ENCODE measurements around the gene DCAF11.

Gene DCAF11

DNA sequence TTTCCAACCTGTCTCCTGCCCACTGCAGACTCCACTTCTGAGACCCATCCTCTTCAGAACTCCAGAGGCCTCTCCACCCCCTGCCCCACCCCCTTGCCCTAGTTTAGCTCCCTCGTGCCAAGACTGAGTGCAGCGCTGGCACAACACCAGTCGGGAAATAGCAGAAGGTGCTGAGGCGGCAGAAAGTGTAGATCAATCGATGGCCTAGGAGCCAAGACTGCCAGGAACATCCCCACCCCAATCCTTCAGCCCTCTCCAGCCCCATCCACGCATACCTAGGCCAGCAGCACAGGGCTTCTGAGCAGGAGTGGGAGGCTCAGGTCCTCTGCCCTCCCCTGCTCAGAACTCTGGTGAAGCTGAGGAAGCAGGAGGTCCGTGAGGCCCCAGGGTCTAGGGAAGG is 42.1 kb upstream of the DCAF11 start:
- no peak for DNase-seq (ENCODE audit: low read depth in 1 of 2, low spot score in 1 of 2)
- no peak for TF ChIP-seq JUND (IDR thresholded peaks at IDR 0.05; ENCODE audit: low read depth)
- in situ Hi-C loops (cut with HindIII; ENCODE audit: low pct_unique_long_range_greater_than_20kb, low sequenced_read_pairs), result no loop called here

DNA sequence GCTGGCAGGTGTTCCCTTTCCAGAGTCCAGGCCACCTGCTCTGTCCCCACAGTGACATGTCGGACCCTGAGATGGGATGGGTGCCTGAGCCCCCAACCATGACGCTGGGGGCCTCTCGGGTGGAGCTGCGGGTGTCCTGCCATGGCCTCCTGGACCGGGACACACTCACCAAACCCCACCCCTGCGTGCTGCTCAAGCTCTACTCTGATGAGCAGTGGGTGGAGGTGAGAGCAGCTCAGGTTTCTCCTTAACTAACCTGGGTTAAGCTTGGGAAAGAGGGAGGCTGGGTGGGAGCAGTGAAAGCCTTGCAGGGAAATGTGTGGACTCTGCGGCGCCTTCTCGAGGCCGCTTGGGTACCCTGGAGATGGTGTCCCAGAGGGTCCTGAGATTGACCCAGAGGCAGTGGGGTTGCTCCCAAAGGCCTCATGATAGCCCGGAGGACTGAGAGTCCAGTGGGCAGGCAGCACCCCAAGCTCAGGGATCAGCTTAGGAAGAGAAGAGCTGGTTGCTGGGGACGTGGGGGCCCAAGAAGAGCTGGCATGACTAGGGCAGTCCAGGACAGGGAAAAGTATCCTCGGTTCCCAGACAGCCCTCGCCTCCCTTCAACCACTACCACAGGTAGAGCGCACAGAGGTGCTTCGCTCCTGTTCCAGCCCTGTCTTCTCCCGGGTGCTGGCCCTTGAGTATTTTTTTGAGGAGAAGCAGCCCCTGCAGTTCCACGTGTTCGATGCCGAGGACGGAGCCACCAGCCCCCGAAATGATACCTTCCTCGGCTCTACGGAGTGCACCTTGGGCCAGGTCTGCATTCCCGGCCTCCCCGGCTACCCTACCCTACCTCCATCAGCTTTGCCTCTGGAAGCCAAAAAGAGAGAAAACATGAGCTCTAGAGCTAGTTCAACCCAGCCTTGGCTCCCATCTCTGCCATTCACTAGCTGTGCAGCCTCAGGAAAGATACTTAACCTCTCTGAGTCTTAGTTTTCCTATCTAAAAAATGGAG is 41.4 kb upstream of the DCAF11 start:
- in situ Hi-C loops (cut with HindIII; ENCODE audit: low pct_unique_long_range_greater_than_20kb, low sequenced_read_pairs), result no loop called here
- DNase-seq (ENCODE audit: low read depth in 1 of 2, low spot score in 1 of 2), result no peak
- no peak for TF ChIP-seq JUND (IDR thresholded peaks at IDR 0.05; ENCODE audit: low read depth)

DNA sequence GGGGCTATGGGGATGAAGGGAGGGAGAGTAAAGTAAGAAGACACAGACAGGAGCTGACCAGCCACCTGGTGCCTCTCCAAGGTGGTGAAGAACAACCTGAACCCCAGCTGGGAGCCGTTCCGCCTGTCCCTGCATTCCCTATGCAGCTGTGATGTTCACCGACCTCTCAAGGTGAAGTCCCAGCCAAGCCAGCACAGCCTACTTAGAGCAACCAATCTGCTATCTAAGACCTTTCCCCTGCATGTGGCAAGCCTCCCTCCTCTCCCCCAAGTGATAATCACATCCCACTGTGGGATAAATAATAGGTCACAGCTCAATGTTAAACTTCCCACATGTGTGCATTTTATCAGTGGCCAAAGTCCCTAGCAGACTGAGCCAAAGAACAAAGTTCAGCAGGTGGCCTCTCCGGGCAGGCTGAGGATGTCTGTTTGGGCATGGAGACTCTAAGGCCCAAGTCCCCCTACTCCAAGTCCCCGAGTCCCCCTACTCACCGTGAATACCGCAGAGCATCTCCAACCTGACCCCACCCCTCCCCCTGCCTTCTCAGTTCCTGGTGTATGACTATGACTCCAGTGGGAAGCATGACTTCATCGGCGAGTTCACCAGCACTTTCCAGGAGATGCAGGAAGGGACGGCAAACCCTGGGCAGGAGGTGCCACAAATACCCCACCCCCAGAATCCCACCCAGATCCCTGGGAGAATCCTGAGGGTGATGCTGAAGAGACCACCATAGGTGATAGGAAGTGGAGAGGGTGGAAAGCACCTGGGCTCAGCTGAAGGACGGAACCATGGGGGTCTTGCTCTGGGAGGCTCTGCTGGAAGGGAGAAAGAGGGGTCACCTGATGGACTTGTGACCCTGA is 39.7 kb upstream of the DCAF11 start:
- in situ Hi-C loops (cut with HindIII; ENCODE audit: low pct_unique_long_range_greater_than_20kb, low sequenced_read_pairs), result no loop called here
- no peak for TF ChIP-seq JUND (IDR thresholded peaks at IDR 0.05; ENCODE audit: low read depth)
- no peak for DNase-seq (ENCODE audit: low read depth in 1 of 2, low spot score in 1 of 2)

GRCh38 chr14:24075485-24076301 is 38.9 kb upstream of the DCAF11 start:
- DNase-seq (ENCODE audit: low read depth in 1 of 2, low spot score in 1 of 2), result no peak
- in situ Hi-C loops (cut with HindIII; ENCODE audit: low pct_unique_long_range_greater_than_20kb, low sequenced_read_pairs), result no loop called here

DNA sequence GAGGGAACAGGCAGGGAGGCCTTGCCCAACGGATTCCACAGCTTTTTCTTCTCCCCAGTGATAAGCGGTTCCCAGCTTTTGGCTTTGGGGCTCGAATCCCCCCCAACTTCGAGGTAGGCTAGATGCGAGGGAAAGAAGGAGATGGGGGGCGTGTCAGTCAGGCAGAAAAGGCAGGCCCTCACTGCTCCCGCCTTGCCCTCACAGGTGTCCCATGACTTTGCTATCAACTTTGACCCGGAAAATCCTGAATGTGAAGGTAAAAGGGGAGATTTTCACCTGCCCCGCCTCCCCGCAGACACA is 38.3 kb upstream of the DCAF11 start:
- in situ Hi-C loops (cut with HindIII; ENCODE audit: low pct_unique_long_range_greater_than_20kb, low sequenced_read_pairs), result no loop called here
- no peak for TF ChIP-seq JUND (IDR thresholded peaks at IDR 0.05; ENCODE audit: low read depth)
- DNase-seq (ENCODE audit: low read depth in 1 of 2, low spot score in 1 of 2), result no peak

More at GRCh38 chr14:24075485-24076301, 38.9 kb upstream of the DCAF11 start:
- no peak for TF ChIP-seq JUND (IDR thresholded peaks at IDR 0.05; ENCODE audit: low read depth)

- TF ChIP-seq JUND (IDR thresholded peaks at IDR 0.05; ENCODE audit: low read depth), result no peak
- DNase-seq (ENCODE audit: low read depth in 1 of 2, low spot score in 1 of 2), result no peak
- in situ Hi-C loops (cut with HindIII; ENCODE audit: low pct_unique_long_range_greater_than_20kb, low sequenced_read_pairs), result no loop called here
These were observed 37.5 kb upstream of the DCAF11 start for GRCh38 chr14:24077086-24077485.

GRCh38 chr14:24078146-24078545 is 36.4 kb upstream of the DCAF11 start:
- in situ Hi-C loops (cut with HindIII; ENCODE audit: low pct_unique_long_range_greater_than_20kb, low sequenced_read_pairs), result no loop called here
- DNase-seq (ENCODE audit: low read depth in 1 of 2, low spot score in 1 of 2), result no peak

DNA sequence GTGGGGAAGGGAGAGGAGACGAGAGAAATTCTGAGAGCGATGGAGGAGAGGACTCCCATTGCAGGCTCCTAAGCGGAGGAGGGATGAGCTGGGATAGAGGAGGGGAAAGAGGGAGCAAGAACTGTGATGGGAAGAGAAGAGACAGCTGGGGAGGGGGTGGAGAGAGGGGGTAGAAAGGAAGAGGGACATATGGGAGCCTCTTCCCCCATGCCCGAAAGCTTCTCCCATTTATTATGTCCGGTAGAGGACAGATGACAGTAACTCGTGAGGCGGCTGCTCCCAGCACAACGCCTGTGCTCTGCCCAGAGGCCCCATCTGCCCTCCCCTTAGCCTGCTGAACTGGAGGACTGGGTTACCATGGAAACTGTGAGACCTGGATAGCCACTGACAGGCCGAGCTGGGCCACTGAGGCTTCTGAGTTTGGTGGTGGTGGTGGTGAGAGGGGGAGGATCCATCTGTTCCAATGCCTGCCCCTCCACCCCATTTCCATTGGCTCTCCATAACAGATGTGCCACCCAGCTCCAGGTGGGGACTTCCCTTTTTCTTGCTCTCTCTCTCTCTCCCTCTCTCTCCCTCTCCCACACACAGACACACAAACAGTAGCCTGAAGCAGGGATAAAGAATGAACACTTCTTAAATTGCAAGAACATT is 35.0 kb upstream of the DCAF11 start:
- no peak for DNase-seq (ENCODE audit: low read depth in 1 of 2, low spot score in 1 of 2)
- no peak for TF ChIP-seq JUND (IDR thresholded peaks at IDR 0.05; ENCODE audit: low read depth)
- in situ Hi-C loops (cut with HindIII; ENCODE audit: low pct_unique_long_range_greater_than_20kb, low sequenced_read_pairs), result no loop called here

More at GRCh38 chr14:24078146-24078545, 36.4 kb upstream of the DCAF11 start:
- TF ChIP-seq JUND (IDR thresholded peaks at IDR 0.05; ENCODE audit: low read depth), result no peak

DNA sequence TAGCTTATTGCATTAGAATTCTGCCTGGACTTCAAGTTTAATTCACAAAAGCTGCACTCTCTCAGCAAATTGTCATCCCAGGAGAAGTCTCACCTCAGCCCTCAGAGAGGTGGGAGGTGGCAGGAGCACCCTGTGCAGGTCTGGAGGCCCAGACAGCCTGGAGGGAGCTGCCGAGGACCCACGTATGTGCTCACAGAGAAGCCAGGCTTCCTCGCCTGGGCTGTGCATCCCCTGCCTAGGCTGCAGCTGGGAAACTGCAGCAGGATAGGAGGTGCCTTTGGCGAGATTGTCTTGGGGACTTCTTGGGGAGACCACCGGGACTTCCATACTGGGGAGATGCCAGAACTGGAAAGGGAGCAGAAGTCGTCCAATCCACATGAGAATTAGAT is 34.4 kb upstream of the DCAF11 start:
- in situ Hi-C loops (cut with HindIII; ENCODE audit: low pct_unique_long_range_greater_than_20kb, low sequenced_read_pairs), result no loop called here
- no peak for DNase-seq (ENCODE audit: low read depth in 1 of 2, low spot score in 1 of 2)
- TF ChIP-seq JUND (IDR thresholded peaks at IDR 0.05; ENCODE audit: low read depth), result no peak

- in situ Hi-C loops (cut with HindIII; ENCODE audit: low pct_unique_long_range_greater_than_20kb, low sequenced_read_pairs), result no loop called here
These were observed 33.5 kb upstream of the DCAF11 start for GRCh38 chr14:24080888-24081738.

GRCh38 chr14:24081739-24082211 is 32.8 kb upstream of the DCAF11 start:
- TF ChIP-seq JUND (IDR thresholded peaks at IDR 0.05; ENCODE audit: low read depth), result no peak
- in situ Hi-C loops (cut with HindIII; ENCODE audit: low pct_unique_long_range_greater_than_20kb, low sequenced_read_pairs), result no loop called here
- DNase-seq (ENCODE audit: low read depth in 1 of 2, low spot score in 1 of 2), result no peak

More at GRCh38 chr14:24080888-24081738, 33.5 kb upstream of the DCAF11 start:
- no peak for TF ChIP-seq JUND (IDR thresholded peaks at IDR 0.05; ENCODE audit: low read depth)
- peak; percentile 64 to 74 for DNase-seq (ENCODE audit: low read depth in 1 of 2, low spot score in 1 of 2)

All from T47D (cell line).